ENCODE data around the gene RAB4B.

The RAB4B gene

GRCh38 chr19:40743926-40744325, 34.1 kb upstream of the RAB4B start:
- no peak for TF ChIP-seq CTCF (IDR thresholded peaks at IDR 0.05; ENCODE audit: low read depth, low read length)
- H3K4me3 ChIP-seq (ENCODE audit: low read depth, low read length) = no peak overlapping the region
- DNase-seq (ENCODE audit: low read depth, low spot score) = no peak
- in situ Hi-C loops (cut with HindIII; ENCODE audit: low sequenced_read_pairs) = no loop called here

GRCh38 chr19:40744554-40745401, 33.3 kb upstream of the RAB4B start:
- no peak for DNase-seq (ENCODE audit: low read depth, low spot score)
- in situ Hi-C loops (cut with HindIII; ENCODE audit: low sequenced_read_pairs) = no loop called here
- H3K4me3 ChIP-seq (ENCODE audit: low read depth, low read length) = no peak overlapping the region
- no peak for TF ChIP-seq CTCF (IDR thresholded peaks at IDR 0.05; ENCODE audit: low read depth, low read length)

- H3K4me3 ChIP-seq (ENCODE audit: low read depth, low read length) = no peak overlapping the region
- peak; percentile 51 for DNase-seq (ENCODE audit: low read depth, low spot score)
- in situ Hi-C loops (cut with HindIII; ENCODE audit: low sequenced_read_pairs) = no loop called here
- no peak for TF ChIP-seq CTCF (IDR thresholded peaks at IDR 0.05; ENCODE audit: low read depth, low read length)
These were observed 32.7 kb upstream of the RAB4B start for GRCh38 chr19:40745402-40745780.

GRCh38 chr19:40747536-40747935, 30.5 kb upstream of the RAB4B start:
- DNase-seq (ENCODE audit: low read depth, low spot score) = no peak
- no peak overlapping the region for H3K4me3 ChIP-seq (ENCODE audit: low read depth, low read length)
- TF ChIP-seq CTCF (IDR thresholded peaks at IDR 0.05; ENCODE audit: low read depth, low read length) = no peak
- in situ Hi-C loops (cut with HindIII; ENCODE audit: low sequenced_read_pairs) = no loop called here

GRCh38 chr19:40750058-40750873, 27.8 kb upstream of the RAB4B start, which contains the start of gene ACTMAP:
TSS of gene ACTMAP (minus strand) at chr19:40750477. CDS start at chr19:40749803, 674 bp downstream.
- in situ Hi-C loops (cut with HindIII; ENCODE audit: low sequenced_read_pairs) = no loop called here
- no peak for TF ChIP-seq CTCF (IDR thresholded peaks at IDR 0.05; ENCODE audit: low read depth, low read length)
- DNase-seq (ENCODE audit: low read depth, low spot score) = peak; percentile 100
- peak within 1 kb of the TSS; percentile 88 for H3K4me3 ChIP-seq (ENCODE audit: low read depth, low read length)

- DNase-seq (ENCODE audit: low read depth, low spot score) = peak; percentile 99
- in situ Hi-C loops (cut with HindIII; ENCODE audit: low sequenced_read_pairs) = no loop called here
- H3K4me3 ChIP-seq (ENCODE audit: low read depth, low read length) = peak within 1 kb of the TSS; percentile 88
- TF ChIP-seq CTCF (IDR thresholded peaks at IDR 0.05; ENCODE audit: low read depth, low read length) = no peak
These were observed 27.0 kb upstream of the RAB4B start, which contains the start of gene SNRPA for GRCh38 chr19:40750874-40751537. TSS of gene SNRPA (plus strand) at chr19:40751203. CDS start at chr19:40751409, 206 bp downstream.

Data from astrocyte of the spinal cord (primary cell).